Tibial nerve (tissue), 4 donors: ENCODE data around the gene ZNF562.

Experiments used
- CTCF ChIP-seq, 5 experiments: fragments of 200-600 bp in 3 of 5; fragments of 450-650 bp in 2 of 5; sonication (generic) in 3 of 5; IDR thresholded peaks; one replicate each; pipeline ENCODE4 v1.5.1; 2016 to 2019; ENCODE audit warnings: antibody characterized with exemption in 5 of 5, mild to moderate bottlenecking in 3 of 5, moderate library complexity in 2 of 5
- EP300 ChIP-seq, 2 donors: sonication (generic); formaldehyde crosslinking; IDR thresholded peaks; one replicate each; pipeline ENCODE4 v1.6.1; 2017; ENCODE audit warnings: antibody characterized with exemption in 2 of 2, mild to moderate bottlenecking in 1 of 2
- POLR2A ChIP-seq, 2 donors: fragments of 450-650 bp; IDR thresholded peaks; one replicate each; pipeline ENCODE4 v1.6.1; 2017; ENCODE audit warnings: antibody characterized with exemption in 2 of 2, mild to moderate bottlenecking in 2 of 2, moderate library complexity in 2 of 2

- no peak for TF ChIP-seq CTCF (IDR thresholded peaks at IDR 0.05)
- TF ChIP-seq EP300 (IDR thresholded peaks at IDR 0.05): no peak
- TF ChIP-seq POLR2A (IDR thresholded peaks at IDR 0.05): no peak
Observed at GRCh38 chr19:9705836-9706235, 30.9 kb upstream of the ZNF562 start.
